SH-SY5Y (cell line): Measurements from ENCODE around the gene INPP4B.

Source experiments
- GATA2 ChIP-seq: IDR thresholded peaks from 2 replicates; pipeline ENCODE4 v1.6.1; 2011; ENCODE audit warnings: mild to moderate bottlenecking, low read depth, low read length
- GATA3 ChIP-seq: IDR thresholded peaks from 2 replicates; pipeline ENCODE4 v1.6.1; 2011; ENCODE audit warnings: low read depth, mild to moderate bottlenecking, low read length, moderate library complexity

GRCh38 chr4:142703694-142704309 is 142.3 kb downstream of the INPP4B start:
- TF ChIP-seq GATA2 (no peak), GATA3 (no peak)
